Vagina (tissue), 2 donors: ENCODE measurements around the gene ARHGAP26. TPM values are rescaled to one million over a fixed set of nuclear protein-coding genes. Genes with fewer than 3 reads are reported as not detected.
"Not testable (repeated sequence)": the region's sequence is repeated elsewhere in the genome, so short reads cannot be mapped to it uniquely, and the experiment has no call there.

ENCODE experiments used
- DNase-seq, 2 donors: peaks; one replicate each; pipeline ENCODE4 v3.0.0-alpha.2; 2017; ENCODE audit errors: extremely low spot score in 2 of 2
- H3K27ac ChIP-seq: fragments of 200-600 bp; sonication (generic); one replicate; pipeline ENCODE4 v1.5.1; 2019
- H3K27me3 ChIP-seq: fragments of 200-600 bp; sonication (generic); one replicate; pipeline ENCODE4 v1.5.1; 2019
- H3K36me3 ChIP-seq, 2 donors: fragments of 200-600 bp; sonication (generic); one replicate each; pipeline ENCODE4 v1.5.1; 2017 to 2019
- H3K4me1 ChIP-seq: fragments of 200-600 bp; sonication (generic); one replicate; pipeline ENCODE4 v1.5.1; 2019
- H3K4me3 ChIP-seq, 2 donors: fragments of 200-600 bp; sonication (generic); 1 replicate in 1 of 2; 2 replicates in 1 of 2; pipeline ENCODE4 v1.5.1; 2016 to 2019
- H3K9me3 ChIP-seq: fragments of 200-600 bp; sonication (generic); one replicate; pipeline ENCODE4 v1.5.1; 2019
- POLR2A ChIP-seq, 2 donors: fragments of 450-650 bp; IDR thresholded peaks; one replicate each; pipeline ENCODE4 v1.6.1; 2017; ENCODE audit warnings: antibody characterized with exemption in 2 of 2, mild to moderate bottlenecking in 2 of 2, moderate library complexity in 2 of 2
- POLR2AphosphoS5 ChIP-seq, 2 donors: sonication (generic); formaldehyde crosslinking; IDR thresholded peaks; one replicate each; pipeline ENCODE4 v1.9.0; 2017; ENCODE audit warnings: antibody characterized with exemption in 2 of 2, mild to moderate bottlenecking in 2 of 2, low read depth in 1 of 2; ENCODE audit not compliant: insufficient read depth in 1 of 2
- intact Hi-C: fragments of 100-400 bp; cut with DNase I; formaldehyde crosslinking; loops from one replicate; pipeline ENCODE4 v1.15.1; 2023
- total RNA-seq: library from RNA; depleted of rRNA; stranded (reverse); fragments of >200 nt; gene quantifications from one replicate; pipeline ENCODE4 v1.2.3, GENCODE V29; 2016
- TF ChIP-seq, protein P1 (sequence below), 3 experiments: fragments of 450-650 bp in 2 of 3; fragments of 200-600 bp in 1 of 3; sonication (generic) in 1 of 3; IDR thresholded peaks; one replicate each; pipeline ENCODE4 v1.5.1; 2017 to 2019; ENCODE audit warnings: antibody characterized with exemption in 3 of 3, mild to moderate bottlenecking in 2 of 3, moderate library complexity in 2 of 3

Gene ARHGAP26
- total RNA-seq, 1 donor from 2014 or later, result 42.5 TPM

DNA sequence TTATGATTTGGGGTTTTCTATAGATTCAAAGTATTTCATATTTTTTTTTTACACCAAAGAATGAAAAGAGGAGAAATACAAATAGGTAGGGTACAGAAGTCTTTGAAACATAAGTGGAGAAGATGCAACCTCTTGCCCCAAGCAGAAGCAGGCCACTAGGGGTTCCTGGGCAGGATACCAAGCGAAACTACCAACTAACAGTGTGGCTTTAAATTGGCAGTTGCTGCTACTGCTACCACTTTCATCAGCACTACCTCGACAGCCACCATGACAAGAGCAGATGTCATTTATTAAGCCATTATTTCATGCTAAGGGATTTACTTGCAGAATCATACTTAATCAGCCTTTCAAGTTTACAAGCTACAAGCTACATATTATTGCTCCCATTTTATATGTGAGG, 345.2 kb downstream of the ARHGAP26 start:
- Histone ChIP-seq H3K36me3 (no peaks in the 10 kb centered on the region), H3K9me3 (no peaks in the 10 kb centered on the region), H3K4me1 (peaks cover 27% of the 10 kb centered on the region), H3K27me3 (no peaks in the 10 kb centered on the region), H3K4me3 (no peak overlapping the region), H3K27ac (no peak overlapping the region)
- TF ChIP-seq, protein P1, sequence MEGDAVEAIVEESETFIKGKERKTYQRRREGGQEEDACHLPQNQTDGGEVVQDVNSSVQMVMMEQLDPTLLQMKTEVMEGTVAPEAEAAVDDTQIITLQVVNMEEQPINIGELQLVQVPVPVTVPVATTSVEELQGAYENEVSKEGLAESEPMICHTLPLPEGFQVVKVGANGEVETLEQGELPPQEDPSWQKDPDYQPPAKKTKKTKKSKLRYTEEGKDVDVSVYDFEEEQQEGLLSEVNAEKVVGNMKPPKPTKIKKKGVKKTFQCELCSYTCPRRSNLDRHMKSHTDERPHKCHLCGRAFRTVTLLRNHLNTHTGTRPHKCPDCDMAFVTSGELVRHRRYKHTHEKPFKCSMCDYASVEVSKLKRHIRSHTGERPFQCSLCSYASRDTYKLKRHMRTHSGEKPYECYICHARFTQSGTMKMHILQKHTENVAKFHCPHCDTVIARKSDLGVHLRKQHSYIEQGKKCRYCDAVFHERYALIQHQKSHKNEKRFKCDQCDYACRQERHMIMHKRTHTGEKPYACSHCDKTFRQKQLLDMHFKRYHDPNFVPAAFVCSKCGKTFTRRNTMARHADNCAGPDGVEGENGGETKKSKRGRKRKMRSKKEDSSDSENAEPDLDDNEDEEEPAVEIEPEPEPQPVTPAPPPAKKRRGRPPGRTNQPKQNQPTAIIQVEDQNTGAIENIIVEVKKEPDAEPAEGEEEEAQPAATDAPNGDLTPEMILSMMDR (IDR thresholded peaks at IDR 0.05), result no peak
- no peak for TF ChIP-seq POLR2A (IDR thresholded peaks at IDR 0.05)
- TF ChIP-seq POLR2AphosphoS5 (IDR thresholded peaks at IDR 0.05; ENCODE audit: insufficient read depth in 1 of 2, low read depth in 1 of 2), result no peak
- DNase-seq, result no peak
- intact Hi-C loops, result no loop called here

DNA sequence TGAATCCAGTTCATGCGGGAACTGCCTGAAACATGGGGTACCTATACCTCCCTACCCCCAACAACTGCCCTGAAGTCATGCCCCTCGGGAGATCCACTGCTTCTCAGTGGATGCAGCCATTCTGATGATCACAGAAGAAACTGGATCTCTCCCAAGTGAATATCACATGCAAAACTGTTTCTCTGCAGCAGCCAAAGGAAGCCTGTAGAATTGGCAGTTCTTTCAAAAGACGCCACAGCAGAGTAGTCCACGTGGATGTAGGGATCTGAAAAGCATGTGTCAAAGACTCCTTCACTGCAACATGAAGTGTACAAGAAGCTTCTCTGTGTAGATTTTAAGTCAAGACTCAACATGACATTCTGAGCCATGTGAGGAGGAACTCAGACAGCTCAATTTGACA, 346.6 kb downstream of the ARHGAP26 start:
- Histone ChIP-seq H3K36me3 (no peaks in the 10 kb centered on the region), H3K27me3 (no peaks in the 10 kb centered on the region), H3K27ac (no peak overlapping the region), H3K4me3 (no peak overlapping the region), H3K4me1 (peaks cover 12% of the 10 kb centered on the region), H3K9me3 (no peaks in the 10 kb centered on the region)
- intact Hi-C loops, result no loop called here
- DNase-seq, result peak in 1 of 2 donors; percentile 16
- no peak for TF ChIP-seq POLR2AphosphoS5 (IDR thresholded peaks at IDR 0.05; ENCODE audit: insufficient read depth in 1 of 2, low read depth in 1 of 2)
- TF ChIP-seq, protein P1 (IDR thresholded peaks at IDR 0.05), result no peak
- no peak for TF ChIP-seq POLR2A (IDR thresholded peaks at IDR 0.05)

DNA sequence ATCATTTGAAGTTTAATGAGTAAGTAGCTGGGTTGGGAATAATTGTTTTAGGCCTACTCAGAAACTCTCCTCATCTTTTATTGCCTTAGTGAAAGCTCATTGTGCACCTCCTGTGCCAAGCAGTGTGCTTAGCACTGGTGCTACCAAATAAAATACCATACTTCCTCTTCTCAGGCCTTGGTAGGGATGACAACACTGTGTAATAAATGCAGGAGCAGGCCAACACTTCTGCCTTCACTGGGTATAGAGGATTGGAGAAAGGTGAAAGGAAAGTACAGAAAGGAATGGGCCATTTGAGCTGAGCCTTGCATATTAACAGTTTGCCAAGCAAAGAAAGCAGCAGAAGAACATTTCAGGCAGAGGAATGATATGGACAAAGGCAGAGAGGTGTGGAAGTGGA, 347.6 kb downstream of the ARHGAP26 start:
- H3K27me3 ChIP-seq, result no peaks in the 10 kb centered on the region
- intact Hi-C loops, result no loop called here
- TF ChIP-seq, protein P1 (IDR thresholded peaks at IDR 0.05), result no peak
- TF ChIP-seq POLR2AphosphoS5 (IDR thresholded peaks at IDR 0.05; ENCODE audit: insufficient read depth in 1 of 2, low read depth in 1 of 2) (no peak), POLR2A (IDR thresholded peaks at IDR 0.05) (no peak)
- peak in 1 of 2 donors; percentile 31 for DNase-seq
- H3K4me3 ChIP-seq, result no peak overlapping the region
- no peaks in the 10 kb centered on the region for H3K9me3 ChIP-seq
- H3K4me1 ChIP-seq, result peaks cover 10% of the 10 kb centered on the region
- no peak overlapping the region for H3K27ac ChIP-seq
- no peaks in the 10 kb centered on the region for H3K36me3 ChIP-seq

DNA sequence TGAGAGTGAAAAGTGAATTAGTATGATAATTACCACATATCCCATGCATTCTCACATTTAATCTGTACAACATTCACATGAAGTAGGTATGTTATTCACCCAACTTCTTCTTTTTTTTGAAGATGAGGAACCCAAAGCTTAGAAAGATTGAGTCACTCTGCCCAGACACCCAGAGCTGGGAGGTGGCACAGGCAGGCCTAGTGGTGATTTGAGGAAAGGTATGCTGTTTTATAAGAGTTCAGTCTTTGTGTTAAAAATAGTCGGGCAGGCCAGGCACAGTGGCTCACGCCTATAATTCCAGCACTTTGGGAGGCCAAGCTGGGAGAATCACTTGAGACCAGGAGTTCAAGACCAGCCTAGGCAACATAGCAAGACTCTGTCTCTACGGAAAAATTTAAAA, 348.0 kb downstream of the ARHGAP26 start:
- peak in 1 of 2 donors; percentile 43 for DNase-seq

DNA sequence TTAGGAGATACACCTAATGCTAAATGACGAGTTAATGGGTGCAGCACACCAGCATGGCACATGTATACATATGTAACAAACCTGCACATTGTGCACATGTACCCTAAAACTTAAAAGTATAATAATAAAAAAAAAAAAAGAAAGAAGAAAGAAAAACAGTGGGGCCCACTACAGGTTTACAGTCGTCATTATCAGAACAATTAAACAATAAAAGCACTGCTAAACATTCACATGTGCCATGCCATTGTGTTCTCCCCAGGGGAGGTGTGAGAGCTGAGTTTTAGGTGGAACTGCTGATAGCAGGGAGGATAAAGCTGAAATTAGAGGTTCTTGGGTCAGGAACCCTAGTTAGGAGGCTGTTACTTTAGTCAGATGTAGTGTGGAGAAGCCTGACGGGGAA, 348.6 kb downstream of the ARHGAP26 start:
- intact Hi-C loops, H3K27ac ChIP-seq, H3K27me3 ChIP-seq, H3K4me1 ChIP-seq, H3K9me3 ChIP-seq, H3K36me3 ChIP-seq, DNase-seq, H3K4me3 ChIP-seq: not testable (repeated sequence)

More for the DNA sequence above, 348.0 kb downstream of the ARHGAP26 start:
- Histone ChIP-seq H3K9me3 (no peaks in the 10 kb centered on the region), H3K4me1 (peaks cover 10% of the 10 kb centered on the region), H3K4me3 (no peak overlapping the region), H3K36me3 (no peaks in the 10 kb centered on the region), H3K27ac (no peak overlapping the region), H3K27me3 (no peaks in the 10 kb centered on the region)
- intact Hi-C loops, result no loop called here
- TF ChIP-seq, protein P1 (IDR thresholded peaks at IDR 0.05), result no peak
- TF ChIP-seq POLR2AphosphoS5 (IDR thresholded peaks at IDR 0.05; ENCODE audit: insufficient read depth in 1 of 2, low read depth in 1 of 2) (no peak), POLR2A (IDR thresholded peaks at IDR 0.05) (no peak)
